Measurements from ENCODE around the gene ARMC9. TPM values are rescaled to one million over a fixed set of nuclear protein-coding genes. Genes with fewer than 3 reads are reported as not detected.

The ARMC9 gene
- total and polyA plus RNA-seq, 2 donors from 2014 or later: 7.3 to 18.2 TPM

DNA sequence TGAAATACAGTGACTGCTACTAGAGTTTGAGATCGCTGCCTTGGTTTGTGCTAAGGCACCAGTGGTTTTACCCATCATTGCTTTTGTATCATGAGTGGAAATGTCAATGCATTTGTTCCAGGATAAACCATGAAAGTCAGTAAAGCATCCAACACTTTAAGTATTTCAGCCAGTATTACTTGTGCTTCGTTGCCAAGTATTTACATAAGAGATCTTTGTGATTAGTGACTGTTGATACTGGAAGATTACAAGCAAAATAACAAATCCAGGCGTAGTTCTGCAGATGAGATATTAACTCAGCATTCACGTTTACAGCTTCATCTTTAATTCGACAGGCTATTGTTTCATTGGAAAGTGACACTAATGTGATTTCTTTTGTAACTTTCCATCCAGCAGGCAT lies 106.8 kb downstream of the ARMC9 start:
- H3K27ac ChIP-seq (ENCODE audit: low read depth in 2 of 2, low read length in 2 of 2): no peak overlapping the region
- FAIRE-seq: no peak
- H3K36me3 ChIP-seq (ENCODE audit: control insufficient read depth in 2 of 3, insufficient read depth in 3 of 3, low read length in 3 of 3): no peaks in the 10 kb centered on the region
- no peak overlapping the region for H3K4me3 ChIP-seq (ENCODE audit: low read length in 3 of 3)
- H3K9ac ChIP-seq (ENCODE audit: low read length in 3 of 3): no peak overlapping the region
- intact Hi-C loops (cut with DNase I): no loop called here
- H3K4me1 ChIP-seq (ENCODE audit: control insufficient read depth in 2 of 3, insufficient read depth in 2 of 3, low read depth in 1 of 3, low read length in 3 of 3): no peaks in the 10 kb centered on the region
- no peaks in the 10 kb centered on the region for H3K27me3 ChIP-seq (ENCODE audit: control insufficient read depth, insufficient read depth, low read length)
- TF ChIP-seq, protein P1, sequence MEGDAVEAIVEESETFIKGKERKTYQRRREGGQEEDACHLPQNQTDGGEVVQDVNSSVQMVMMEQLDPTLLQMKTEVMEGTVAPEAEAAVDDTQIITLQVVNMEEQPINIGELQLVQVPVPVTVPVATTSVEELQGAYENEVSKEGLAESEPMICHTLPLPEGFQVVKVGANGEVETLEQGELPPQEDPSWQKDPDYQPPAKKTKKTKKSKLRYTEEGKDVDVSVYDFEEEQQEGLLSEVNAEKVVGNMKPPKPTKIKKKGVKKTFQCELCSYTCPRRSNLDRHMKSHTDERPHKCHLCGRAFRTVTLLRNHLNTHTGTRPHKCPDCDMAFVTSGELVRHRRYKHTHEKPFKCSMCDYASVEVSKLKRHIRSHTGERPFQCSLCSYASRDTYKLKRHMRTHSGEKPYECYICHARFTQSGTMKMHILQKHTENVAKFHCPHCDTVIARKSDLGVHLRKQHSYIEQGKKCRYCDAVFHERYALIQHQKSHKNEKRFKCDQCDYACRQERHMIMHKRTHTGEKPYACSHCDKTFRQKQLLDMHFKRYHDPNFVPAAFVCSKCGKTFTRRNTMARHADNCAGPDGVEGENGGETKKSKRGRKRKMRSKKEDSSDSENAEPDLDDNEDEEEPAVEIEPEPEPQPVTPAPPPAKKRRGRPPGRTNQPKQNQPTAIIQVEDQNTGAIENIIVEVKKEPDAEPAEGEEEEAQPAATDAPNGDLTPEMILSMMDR (IDR thresholded peaks at IDR 0.05; ENCODE audit: borderline replicate concordance, extremely low read depth, insufficient read depth): no peak
- no peak for DNase-seq
- H3K9me3 ChIP-seq (ENCODE audit: control insufficient read depth in 2 of 3, insufficient read depth in 1 of 3, low read length in 3 of 3): no peaks in the 10 kb centered on the region

GRCh38 chr2:231306791-231307393 lies 108.5 kb downstream of the ARMC9 start:
- Histone ChIP-seq H3K4me1 (ENCODE audit: control insufficient read depth in 2 of 3, insufficient read depth in 2 of 3, low read depth in 1 of 3, low read length in 3 of 3) (no peaks in the 10 kb centered on the region), H3K36me3 (ENCODE audit: control insufficient read depth in 2 of 3, insufficient read depth in 3 of 3, low read length in 3 of 3) (no peaks in the 10 kb centered on the region), H3K27ac (ENCODE audit: low read depth in 2 of 2, low read length in 2 of 2) (no peak overlapping the region), H3K27me3 (ENCODE audit: control insufficient read depth, insufficient read depth, low read length) (no peaks in the 10 kb centered on the region), H3K9ac (ENCODE audit: low read length in 3 of 3) (no peak overlapping the region), H3K4me3 (ENCODE audit: low read length in 3 of 3) (no peak overlapping the region), H3K9me3 (ENCODE audit: control insufficient read depth in 2 of 3, insufficient read depth in 1 of 3, low read length in 3 of 3) (no peaks in the 10 kb centered on the region)
- TF ChIP-seq, protein P1 (IDR thresholded peaks at IDR 0.05; ENCODE audit: borderline replicate concordance, extremely low read depth, insufficient read depth): no peak
- intact Hi-C loops (cut with DNase I): no loop called here
- DNase-seq: no peak
- no peak for FAIRE-seq

- intact Hi-C loops (cut with DNase I): no loop called here
- Histone ChIP-seq H3K27ac (ENCODE audit: low read depth in 2 of 2, low read length in 2 of 2) (no peak overlapping the region), H3K27me3 (ENCODE audit: control insufficient read depth, insufficient read depth, low read length) (no peaks in the 10 kb centered on the region), H3K9ac (ENCODE audit: low read length in 3 of 3) (no peak overlapping the region), H3K4me3 (ENCODE audit: low read length in 3 of 3) (no peak overlapping the region), H3K36me3 (ENCODE audit: control insufficient read depth in 2 of 3, insufficient read depth in 3 of 3, low read length in 3 of 3) (no peaks in the 10 kb centered on the region), H3K4me1 (ENCODE audit: control insufficient read depth in 2 of 3, insufficient read depth in 2 of 3, low read depth in 1 of 3, low read length in 3 of 3) (no peaks in the 10 kb centered on the region), H3K9me3 (ENCODE audit: control insufficient read depth in 2 of 3, insufficient read depth in 1 of 3, low read length in 3 of 3) (no peaks in the 10 kb centered on the region)
- DNase-seq (no peak), FAIRE-seq (no peak)
- TF ChIP-seq, protein P1 (IDR thresholded peaks at IDR 0.05; ENCODE audit: borderline replicate concordance, extremely low read depth, insufficient read depth): no peak
These were observed 109.8 kb downstream of the ARMC9 start for GRCh38 chr2:231308219-231308618.
